WERI-Rb-1 (cell line): ENCODE results near the gene POLR1D.

Source experiments
- DNase-seq: peaks from one replicate; pipeline ENCODE4 v3.0.0-alpha.2; 2020
- H3K27ac ChIP-seq: fragments of 250-450 bp; sonication (Bioruptor Pico); 2 replicates; pipeline ENCODE4 v1.5.1; 2020; ENCODE audit warnings: mild to moderate bottlenecking, moderate library complexity
- H3K27me3 ChIP-seq: fragments of 250-450 bp; sonication (Bioruptor Pico); 2 replicates; pipeline ENCODE4 v1.5.1; 2021; ENCODE audit warnings: mild to moderate bottlenecking, low read depth, moderate library complexity; ENCODE audit not compliant: insufficient read depth, severe bottlenecking
- H3K36me3 ChIP-seq: fragments of 250-450 bp; sonication (Bioruptor Pico); 2 replicates; pipeline ENCODE4 v1.5.1; 2020; ENCODE audit warnings: mild to moderate bottlenecking, moderate library complexity
- H3K4me3 ChIP-seq: 2 replicates; pipeline ENCODE4 v1.5.1; 2011; ENCODE audit warnings: low read depth, mild to moderate bottlenecking, control low read depth, low read length
- H3K9me3 ChIP-seq: fragments of 250-450 bp; sonication (Bioruptor Pico); 2 replicates; pipeline ENCODE4 v1.5.1; 2021; ENCODE audit warnings: mild to moderate bottlenecking, moderate library complexity; ENCODE audit not compliant: severe bottlenecking
- CTCF ChIP-seq: IDR thresholded peaks from 2 replicates; pipeline ENCODE4 v1.5.1; 2011; ENCODE audit warnings: low read depth, mild to moderate bottlenecking, control low read depth, inconsistent platforms, low read length

The POLR1D gene

GRCh38 chr13:27595055-27595811 is 26.5 kb upstream of the POLR1D start:
- H3K36me3 ChIP-seq: no peaks in the 10 kb centered on the region
- TF ChIP-seq CTCF: no peak
- H3K9me3 ChIP-seq: no peaks in the 10 kb centered on the region
- DNase-seq: no peak
- no peaks in the 10 kb centered on the region for H3K27me3 ChIP-seq
- H3K27ac ChIP-seq: no peak overlapping the region
- H3K4me3 ChIP-seq: no peak overlapping the region

- Histone ChIP-seq H3K27me3 (no peaks in the 10 kb centered on the region), H3K27ac (no peak overlapping the region), H3K36me3 (no peaks in the 10 kb centered on the region), H3K4me3 (no peak overlapping the region), H3K9me3 (no peaks in the 10 kb centered on the region)
- TF ChIP-seq CTCF: no peak
- no peak for DNase-seq
These were observed 22.6 kb upstream of the POLR1D start for GRCh38 chr13:27599096-27599495.

GRCh38 chr13:27599845-27600553 is 21.7 kb upstream of the POLR1D start:
- Histone ChIP-seq H3K27ac (no peak overlapping the region), H3K27me3 (no peaks in the 10 kb centered on the region), H3K36me3 (no peaks in the 10 kb centered on the region), H3K4me3 (no peak overlapping the region), H3K9me3 (no peaks in the 10 kb centered on the region)
- no peak for DNase-seq
- no peak for TF ChIP-seq CTCF

GRCh38 chr13:27600711-27601110 is 21.0 kb upstream of the POLR1D start:
- Histone ChIP-seq H3K27me3 (no peaks in the 10 kb centered on the region), H3K4me3 (no peak overlapping the region), H3K27ac (no peak overlapping the region), H3K36me3 (no peaks in the 10 kb centered on the region), H3K9me3 (no peaks in the 10 kb centered on the region)
- no peak for TF ChIP-seq CTCF
- no peak for DNase-seq

- H3K4me3 ChIP-seq: no peak overlapping the region
- no peaks in the 10 kb centered on the region for H3K36me3 ChIP-seq
- no peak for DNase-seq
- H3K27me3 ChIP-seq: no peaks in the 10 kb centered on the region
- H3K27ac ChIP-seq: no peak overlapping the region
- TF ChIP-seq CTCF: no peak
- H3K9me3 ChIP-seq: no peaks in the 10 kb centered on the region
These were observed 20.5 kb upstream of the POLR1D start for GRCh38 chr13:27601208-27601607.
